Measurements from ENCODE around the gene EMX1. TPM values are rescaled to one million over a fixed set of nuclear protein-coding genes. Genes with fewer than 3 reads are reported as not detected.

Gene EMX1
- total RNA-seq, 1 experiment from 2014 or later: 0.72 TPM

DNA sequence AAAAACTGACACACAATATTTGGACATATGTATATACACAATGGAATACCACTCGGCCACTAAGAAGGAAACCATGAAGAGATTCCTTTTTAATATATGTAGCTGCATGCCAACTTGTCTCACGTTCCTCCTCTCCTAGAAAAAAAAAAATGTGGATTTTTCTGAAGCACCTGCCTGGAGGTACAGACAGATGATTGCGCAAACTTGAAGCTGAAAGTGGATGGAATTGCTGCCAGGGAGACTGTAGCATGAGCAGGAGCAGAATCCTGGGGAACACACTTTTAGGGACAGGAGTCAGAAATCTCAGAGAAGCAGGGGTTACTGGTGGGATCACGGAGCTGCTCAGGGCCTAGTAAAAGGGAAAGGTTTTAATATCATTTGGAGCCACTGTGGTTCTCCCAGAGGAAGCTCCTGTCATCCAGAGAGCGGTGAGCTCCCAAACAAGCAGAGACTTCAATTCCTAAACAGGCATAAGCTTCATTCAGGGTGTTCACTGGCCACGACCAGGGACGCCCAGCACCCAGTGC is 30.8 kb upstream of the EMX1 start:
- Mint-ChIP-seq H3K36me3 (ENCODE audit: insufficient read depth in 1 of 3, low read depth in 3 of 3) (no peaks in the 10 kb centered on the region; a peak in 3 of 7 replicates), H3K9me3 (no peaks in the 10 kb centered on the region; a peak in 1 of 5 replicates), H3K4me1 (peaks cover 8 to 11% of the 10 kb centered on the region in 2 experiments), H3K4me3 (peak overlapping the region; percentile 69 to 81), H3K27me3 (ENCODE audit: low read depth) (peaks cover 88% of the 10 kb centered on the region), H3K27ac (no peak overlapping the region)
- Histone ChIP-seq H3K9ac (ENCODE audit: extremely low read depth, insufficient read length, low read length) (no peak overlapping the region), H3K4ac (ENCODE audit: low read depth, low read length) (no peak overlapping the region), H3K79me1 (ENCODE audit: insufficient read depth, low read depth, low read length, poor library complexity, severe bottlenecking) (no peaks in the 10 kb centered on the region), H3K79me2 (ENCODE audit: insufficient read depth, low read length) (no peaks in the 10 kb centered on the region), H2BK5ac (ENCODE audit: insufficient read length, low read length) (no peak overlapping the region), H3K56ac (ENCODE audit: insufficient read length, low read depth, low read length) (no peak overlapping the region), H4K20me1 (ENCODE audit: control insufficient read depth, insufficient read depth, insufficient read length) (no peaks in the 10 kb centered on the region), H2AK5ac (ENCODE audit: insufficient read length, low read length) (no peak overlapping the region), H2BK15ac (ENCODE audit: low read depth, low read length) (no peak overlapping the region), H3K27me3 (ENCODE audit: insufficient read depth, low read length) (peaks cover 3% of the 10 kb centered on the region; the same call in 1 of the 2 replicates), H4K5ac (ENCODE audit: insufficient read length, low read depth, low read length) (no peak overlapping the region), H2AFZ (ENCODE audit: low read length) (no peak overlapping the region), H3K18ac (ENCODE audit: insufficient read length, low read depth, low read length) (no peak overlapping the region), H3K14ac (ENCODE audit: insufficient read depth, low read length) (no peak overlapping the region), H2BK120ac (ENCODE audit: low read depth, low read length, poor library complexity, severe bottlenecking) (no peak overlapping the region), H3K9me3 (ENCODE audit: control insufficient read depth, low read depth, low read length) (no peaks in the 10 kb centered on the region), H2BK12ac (ENCODE audit: insufficient read length, low read depth, low read length) (no peak overlapping the region), H3K23me2 (ENCODE audit: insufficient read length, low read depth, low read length, poor library complexity, severe bottlenecking) (peaks cover 5% of the 10 kb centered on the region), H3K4me2 (ENCODE audit: insufficient read depth, insufficient read length, low read length) (peak overlapping the region; percentile 55), H2BK20ac (ENCODE audit: low read depth, low read length, poor library complexity, severe bottlenecking) (no peak overlapping the region), H4K91ac (ENCODE audit: insufficient read length, low read depth, low read length) (no peak overlapping the region), H3K4me1 (ENCODE audit: insufficient read depth, low read length) (peaks cover 7% of the 10 kb centered on the region; the same call in 1 of the 2 replicates), H3K23ac (ENCODE audit: insufficient read length, low read depth, low read length) (no peak overlapping the region), H4K8ac (replicated peaks; ENCODE audit: insufficient read length, low read depth, low read length) (no peak overlapping the region), H3K27ac (ENCODE audit: insufficient read length, low read depth, low read length) (no peak overlapping the region), H3T11ph (ENCODE audit: low read length) (no peak overlapping the region)
- TF ChIP-seq, protein P1, sequence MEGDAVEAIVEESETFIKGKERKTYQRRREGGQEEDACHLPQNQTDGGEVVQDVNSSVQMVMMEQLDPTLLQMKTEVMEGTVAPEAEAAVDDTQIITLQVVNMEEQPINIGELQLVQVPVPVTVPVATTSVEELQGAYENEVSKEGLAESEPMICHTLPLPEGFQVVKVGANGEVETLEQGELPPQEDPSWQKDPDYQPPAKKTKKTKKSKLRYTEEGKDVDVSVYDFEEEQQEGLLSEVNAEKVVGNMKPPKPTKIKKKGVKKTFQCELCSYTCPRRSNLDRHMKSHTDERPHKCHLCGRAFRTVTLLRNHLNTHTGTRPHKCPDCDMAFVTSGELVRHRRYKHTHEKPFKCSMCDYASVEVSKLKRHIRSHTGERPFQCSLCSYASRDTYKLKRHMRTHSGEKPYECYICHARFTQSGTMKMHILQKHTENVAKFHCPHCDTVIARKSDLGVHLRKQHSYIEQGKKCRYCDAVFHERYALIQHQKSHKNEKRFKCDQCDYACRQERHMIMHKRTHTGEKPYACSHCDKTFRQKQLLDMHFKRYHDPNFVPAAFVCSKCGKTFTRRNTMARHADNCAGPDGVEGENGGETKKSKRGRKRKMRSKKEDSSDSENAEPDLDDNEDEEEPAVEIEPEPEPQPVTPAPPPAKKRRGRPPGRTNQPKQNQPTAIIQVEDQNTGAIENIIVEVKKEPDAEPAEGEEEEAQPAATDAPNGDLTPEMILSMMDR (conservative IDR thresholded peaks at IDR 0.05): no peak
- no CpG with 5 or more reads among the region's 7 CpGs for WGBS (ENCODE audit: extremely low coverage, insufficient read length, low lambda C conversion rate)
- no peak for DNase-seq
